ENCODE data around the gene NEURL1.

GRCh38 chr10:103557455-103557854 is 64.0 kb downstream of the NEURL1 start:
- TF ChIP-seq POLR2AphosphoS5 (IDR thresholded peaks at IDR 0.05; ENCODE audit: low read depth, low read length) (no peak), REST (IDR thresholded peaks at IDR 0.05; ENCODE audit: insufficient read depth in 1 of 2, low read depth in 2 of 2, low read length in 2 of 2) (no peak)
